ENCODE measurements around the gene GAPVD1.

GRCh38 chr9:125241863-125242739 is 19.5 kb upstream of the GAPVD1 start:
- TF ChIP-seq POLR2A (IDR thresholded peaks at IDR 0.05; ENCODE audit: low read depth, low read length) (peak; percentile 7; the same call in 1 of the 2 replicates), TAF1 (IDR thresholded peaks at IDR 0.05; ENCODE audit: borderline replicate concordance, low read depth, low read length) (no peak)

Data from GM12892 (cell line).